ENCODE measurements around the gene BEND3. TPM values are rescaled to one million over a fixed set of nuclear protein-coding genes. Genes with fewer than 3 reads are reported as not detected.
A peak's percentile ranks its signal among the peaks of the same experiment; 100 is the strongest.

Gene BEND3
- total and polyA plus RNA-seq, 10 of the 15 experiments (the other 5 are each of a cell fraction or from before 2014, with no cell fraction given): 1.1 to 9.0 (median 3.6) TPM

DNA sequence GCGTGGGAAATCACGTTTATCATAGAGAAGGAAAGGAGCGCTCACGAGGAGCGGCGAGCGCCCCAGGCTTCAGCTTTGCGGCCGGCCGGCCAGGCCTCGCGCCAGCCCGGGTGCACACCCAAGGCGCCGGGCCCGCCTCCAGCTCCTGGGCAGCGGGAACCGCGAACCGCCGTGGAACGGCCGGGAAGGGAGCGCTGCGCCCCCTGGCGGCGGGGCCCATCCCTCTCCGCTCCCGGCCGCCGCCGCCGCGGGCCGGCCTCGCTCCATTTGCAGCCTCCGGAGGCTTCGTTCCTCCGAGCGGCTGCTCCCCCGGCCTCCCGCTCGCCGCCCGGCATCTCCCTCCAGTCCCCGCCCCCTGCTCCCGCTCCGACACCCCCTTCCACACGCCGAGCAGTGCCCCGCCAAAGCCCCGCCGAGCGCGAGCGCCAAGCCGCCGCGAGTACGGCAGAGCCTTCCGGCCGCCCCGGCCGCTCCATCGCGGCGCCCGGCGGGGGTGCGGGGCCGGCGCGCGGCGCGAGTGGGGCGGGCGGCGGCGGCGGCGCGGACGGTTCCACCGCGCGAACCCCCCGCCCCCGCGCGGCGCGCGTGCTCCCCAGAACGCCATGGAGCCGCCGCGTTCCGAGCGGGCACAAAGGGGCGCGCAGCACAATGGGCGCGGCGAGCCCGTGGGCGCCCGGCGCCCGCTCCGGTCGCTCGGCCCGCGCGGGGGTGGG, 946 bp downstream of the BEND3 start (continued):
- TF ChIP-seq, protein P1, sequence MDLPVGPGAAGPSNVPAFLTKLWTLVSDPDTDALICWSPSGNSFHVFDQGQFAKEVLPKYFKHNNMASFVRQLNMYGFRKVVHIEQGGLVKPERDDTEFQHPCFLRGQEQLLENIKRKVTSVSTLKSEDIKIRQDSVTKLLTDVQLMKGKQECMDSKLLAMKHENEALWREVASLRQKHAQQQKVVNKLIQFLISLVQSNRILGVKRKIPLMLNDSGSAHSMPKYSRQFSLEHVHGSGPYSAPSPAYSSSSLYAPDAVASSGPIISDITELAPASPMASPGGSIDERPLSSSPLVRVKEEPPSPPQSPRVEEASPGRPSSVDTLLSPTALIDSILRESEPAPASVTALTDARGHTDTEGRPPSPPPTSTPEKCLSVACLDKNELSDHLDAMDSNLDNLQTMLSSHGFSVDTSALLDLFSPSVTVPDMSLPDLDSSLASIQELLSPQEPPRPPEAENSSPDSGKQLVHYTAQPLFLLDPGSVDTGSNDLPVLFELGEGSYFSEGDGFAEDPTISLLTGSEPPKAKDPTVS (IDR thresholded peaks at IDR 0.05; ENCODE audit: low read depth, low read length): no peak
- TF ChIP-seq POLR2AphosphoS2 (IDR thresholded peaks at IDR 0.05; ENCODE audit: low read depth, low read length): no peak
- peak; percentile 69 for TF ChIP-seq POLR2A (IDR thresholded peaks at IDR 0.05; ENCODE audit: low read depth, low read length)
- no peak for TF ChIP-seq NFIC (IDR thresholded peaks at IDR 0.05; ENCODE audit: low read depth, low read length)
- TF ChIP-seq BRCA1 (IDR thresholded peaks at IDR 0.05; ENCODE audit: low read depth, low read length): no peak
- peak; percentile 61 for TF ChIP-seq SMC3 (IDR thresholded peaks at IDR 0.05; ENCODE audit: borderline replicate concordance, low read length)
- no peak for TF ChIP-seq STAT3 (IDR thresholded peaks at IDR 0.05; ENCODE audit: low read depth, low read length)
- TF ChIP-seq E2F8 (IDR thresholded peaks at IDR 0.05; ENCODE audit: low read depth, partially characterized antibody): no peak
- TF ChIP-seq ATF7 (IDR thresholded peaks at IDR 0.05; ENCODE audit: low read depth): no peak
- TF ChIP-seq GATAD2B (conservative IDR thresholded peaks at IDR 0.05; ENCODE audit: low read depth): peak; percentile 89
- TF ChIP-seq HDGF (IDR thresholded peaks at IDR 0.05): no peak
- no peak for TF ChIP-seq CUX1 (IDR thresholded peaks at IDR 0.05; ENCODE audit: insufficient replicate concordance, low read depth, low read length)
- TF ChIP-seq, protein P2, sequence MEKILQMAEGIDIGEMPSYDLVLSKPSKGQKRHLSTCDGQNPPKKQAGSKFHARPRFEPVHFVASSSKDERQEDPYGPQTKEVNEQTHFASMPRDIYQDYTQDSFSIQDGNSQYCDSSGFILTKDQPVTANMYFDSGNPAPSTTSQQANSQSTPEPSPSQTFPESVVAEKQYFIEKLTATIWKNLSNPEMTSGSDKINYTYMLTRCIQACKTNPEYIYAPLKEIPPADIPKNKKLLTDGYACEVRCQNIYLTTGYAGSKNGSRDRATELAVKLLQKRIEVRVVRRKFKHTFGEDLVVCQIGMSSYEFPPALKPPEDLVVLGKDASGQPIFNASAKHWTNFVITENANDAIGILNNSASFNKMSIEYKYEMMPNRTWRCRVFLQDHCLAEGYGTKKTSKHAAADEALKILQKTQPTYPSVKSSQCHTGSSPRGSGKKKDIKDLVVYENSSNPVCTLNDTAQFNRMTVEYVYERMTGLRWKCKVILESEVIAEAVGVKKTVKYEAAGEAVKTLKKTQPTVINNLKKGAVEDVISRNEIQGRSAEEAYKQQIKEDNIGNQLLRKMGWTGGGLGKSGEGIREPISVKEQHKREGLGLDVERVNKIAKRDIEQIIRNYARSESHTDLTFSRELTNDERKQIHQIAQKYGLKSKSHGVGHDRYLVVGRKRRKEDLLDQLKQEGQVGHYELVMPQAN (conservative IDR thresholded peaks at IDR 0.05): peak; percentile 38; the same call in 1 of the 2 replicates
- no peak for TF ChIP-seq JUND (IDR thresholded peaks at IDR 0.05; ENCODE audit: low read depth, low read length)
- no peak for TF ChIP-seq ASH2L (IDR thresholded peaks at IDR 0.05; ENCODE audit: borderline replicate concordance, low read depth)
- TF ChIP-seq BACH1 (IDR thresholded peaks at IDR 0.05; ENCODE audit: borderline replicate concordance): peak; percentile 99
- TF ChIP-seq SMAD5 (IDR thresholded peaks at IDR 0.05; ENCODE audit: low read depth): no peak
- no peak for TF ChIP-seq E2F4 (IDR thresholded peaks at IDR 0.05; ENCODE audit: low read depth, low read length)

Data from GM12878 (cell line).